GM12878 (cell line): ENCODE results near the gene SIGLEC5.
A peak's percentile ranks its signal among the peaks of the same experiment; 100 is the strongest.

Source experiments
- ESRRA ChIP-seq: IDR thresholded peaks from 2 replicates; pipeline ENCODE4 v1.6.1; 2012; ENCODE audit warnings: mild to moderate bottlenecking, low read length, improper control_type of control experiment
- EZH2 ChIP-seq: IDR thresholded peaks from 2 replicates; pipeline ENCODE4 v1.6.1; 2012; ENCODE audit warnings: low read depth, mild to moderate bottlenecking, control low read depth, inconsistent platforms, low read length, borderline replicate concordance; ENCODE audit not compliant: control insufficient read depth
- HDAC2 ChIP-seq: fragments of 200-600 bp; sonication (generic); IDR thresholded peaks from 2 replicates; pipeline ENCODE4 v1.6.1; 2017
- MYC ChIP-seq: IDR thresholded peaks from 2 replicates; pipeline ENCODE4 v1.6.1; 2011; ENCODE audit warnings: mild to moderate bottlenecking, low read length, moderate library complexity, inconsistent platforms; ENCODE audit not compliant: insufficient read depth, insufficient replicate concordance, insufficient read length, severe bottlenecking
- POU2F2 ChIP-seq: IDR thresholded peaks from 3 replicates; pipeline ENCODE4 v1.6.1; 2011; ENCODE audit warnings: low read depth, mild to moderate bottlenecking, low read length, borderline replicate concordance
- YY1 ChIP-seq: IDR thresholded peaks from 2 replicates; pipeline ENCODE4 v1.6.1; 2011; ENCODE audit warnings: low read depth, mild to moderate bottlenecking, low read length
- TF ChIP-seq, protein P1 (sequence below), 3 experiments: IDR thresholded peaks in 2 of 3; conservative IDR thresholded peaks in 1 of 3; 2 replicates each; pipeline ENCODE4 v1.5.1; 2011; ENCODE audit warnings: low read depth in 3 of 3, low read length in 3 of 3, mild to moderate bottlenecking in 3 of 3, control low read depth in 2 of 3, moderate library complexity in 2 of 3, inconsistent platforms in 1 of 3, mixed read lengths in 1 of 3; ENCODE audit not compliant: control insufficient read depth in 2 of 3, insufficient read depth in 1 of 3; ENCODE audit errors: extremely low read depth in 1 of 3

DNA sequence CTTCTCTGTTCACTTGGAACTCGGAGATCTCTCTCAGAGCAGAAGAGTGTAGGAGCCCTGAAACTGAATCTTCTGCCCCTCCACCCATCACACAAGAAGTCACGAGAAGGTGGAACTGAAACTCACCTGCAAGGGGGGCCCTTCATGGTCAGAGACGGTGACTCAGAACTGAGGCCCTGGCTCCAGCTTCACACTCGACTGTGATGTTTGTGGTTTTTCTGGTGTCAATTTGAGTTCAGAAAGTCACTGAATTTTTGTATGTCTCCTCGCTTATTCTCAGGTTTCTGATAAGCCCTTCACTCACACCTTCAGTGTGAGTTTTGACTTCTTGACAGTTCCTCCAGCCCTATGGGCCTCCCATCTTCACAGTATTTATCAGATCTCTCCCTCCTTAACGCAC, 23.1 kb downstream of the SIGLEC5 start:
- TF ChIP-seq ESRRA (no peak), YY1 (peak; percentile 34; the same call in 1 of the 2 replicates), HDAC2 (no peak), POU2F2 (peak; percentile 94; the same call in 2 of the 3 replicates), EZH2 (no peak), MYC (no peak)
- TF ChIP-seq, protein P1, sequence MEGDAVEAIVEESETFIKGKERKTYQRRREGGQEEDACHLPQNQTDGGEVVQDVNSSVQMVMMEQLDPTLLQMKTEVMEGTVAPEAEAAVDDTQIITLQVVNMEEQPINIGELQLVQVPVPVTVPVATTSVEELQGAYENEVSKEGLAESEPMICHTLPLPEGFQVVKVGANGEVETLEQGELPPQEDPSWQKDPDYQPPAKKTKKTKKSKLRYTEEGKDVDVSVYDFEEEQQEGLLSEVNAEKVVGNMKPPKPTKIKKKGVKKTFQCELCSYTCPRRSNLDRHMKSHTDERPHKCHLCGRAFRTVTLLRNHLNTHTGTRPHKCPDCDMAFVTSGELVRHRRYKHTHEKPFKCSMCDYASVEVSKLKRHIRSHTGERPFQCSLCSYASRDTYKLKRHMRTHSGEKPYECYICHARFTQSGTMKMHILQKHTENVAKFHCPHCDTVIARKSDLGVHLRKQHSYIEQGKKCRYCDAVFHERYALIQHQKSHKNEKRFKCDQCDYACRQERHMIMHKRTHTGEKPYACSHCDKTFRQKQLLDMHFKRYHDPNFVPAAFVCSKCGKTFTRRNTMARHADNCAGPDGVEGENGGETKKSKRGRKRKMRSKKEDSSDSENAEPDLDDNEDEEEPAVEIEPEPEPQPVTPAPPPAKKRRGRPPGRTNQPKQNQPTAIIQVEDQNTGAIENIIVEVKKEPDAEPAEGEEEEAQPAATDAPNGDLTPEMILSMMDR (IDR thresholded peaks at IDR 0.05 in 2 of 3, conservative IDR thresholded peaks at IDR 0.05 in 1 of 3; ENCODE audit: control insufficient read depth in 2 of 3, extremely low read depth in 1 of 3, insufficient read depth in 1 of 3, low read depth in 3 of 3, low read length in 3 of 3): no peak
